Hepatocyte (in vitro differentiated cells): ENCODE results near the gene MYRF.

Source experiments
- CTCF ChIP-seq: fragments of 200-600 bp; sonication (generic); IDR thresholded peaks from 2 replicates; pipeline ENCODE4 v1.5.1; 2016; ENCODE audit warnings: antibody characterized with exemption, mild to moderate bottlenecking; ENCODE audit not compliant: poor library complexity
- EZH2phosphoT487 ChIP-seq: fragments of 200-600 bp; sonication (generic); IDR thresholded peaks from one replicate; pipeline ENCODE4 v1.6.1; 2018; ENCODE audit warnings: antibody characterized with exemption, mild to moderate bottlenecking, low read depth, moderate library complexity; ENCODE audit not compliant: unreplicated experiment, severe bottlenecking

- TF ChIP-seq CTCF (no peak), EZH2phosphoT487 (no peak)
Measured at GRCh38 chr11:61707574-61707973, 44.9 kb upstream of the MYRF start.
